ENCODE measurements around the gene TRPM2.
"Not testable (repeated sequence)": the region's sequence is repeated elsewhere in the genome, so short reads cannot be mapped to it uniquely, and the experiment has no call there.

- not testable (repeated sequence) for TF ChIP-seq CTCF (IDR thresholded peaks at IDR 0.05); ZFX (IDR thresholded peaks at IDR 0.05; ENCODE audit: borderline replicate concordance)
Measured at GRCh38 chr21:44342981-44343380, 10.4 kb upstream of the TRPM2 start.
